ENCODE measurements around the gene PFDN2. TPM values are rescaled to one million over a fixed set of nuclear protein-coding genes. Genes with fewer than 3 reads are reported as not detected.

PFDN2 gene
- total and polyA plus RNA-seq, 2 of the 4 experiments (the other 2 are of a cell fraction) = 62.4 to 179 TPM

GRCh38 chr1:161115132-161115711 lies 2.6 kb downstream of the PFDN2 start:
- dilution Hi-C loops (cut with HindIII; ENCODE audit: low sequenced_read_pairs, unreplicated experiment) = no loop called here
- Histone ChIP-seq H2BK120ac (ENCODE audit: low read depth, low read length) (no peak overlapping the region), H4K5ac (ENCODE audit: low read depth, low read length) (no peak overlapping the region), H2AK9ac (replicated peaks; ENCODE audit: low read depth, low read length, poor library complexity) (peak overlapping the region; percentile 28), H3K27me3 (ENCODE audit: control insufficient read depth, insufficient read depth, low read length) (no peaks in the 10 kb centered on the region), H2BK5ac (ENCODE audit: low read depth, low read length, poor library complexity, severe bottlenecking) (peak overlapping the region; percentile 66), H3K18ac (ENCODE audit: low read depth, low read length) (no peak overlapping the region), H3K79me1 (ENCODE audit: low read depth in 1 of 2, low read length in 2 of 2) (peaks cover 28 to 83% of the 10 kb centered on the region in 2 experiments), H4K8ac (ENCODE audit: low read depth in 2 of 2, low read length in 2 of 2) (0 out of 4 replicates have a peak overlapping the region, but pooled peaks of 1 of the 2 experiments have one; percentile 36), H3K9ac (ENCODE audit: low read depth, low read length) (no peak overlapping the region), H3K9me3 (ENCODE audit: control insufficient read depth, insufficient read depth, low read length) (no peaks in the 10 kb centered on the region), H3K56ac (ENCODE audit: extremely low read depth, insufficient read depth, low read length) (no peak overlapping the region), H3K4ac (ENCODE audit: low read depth, low read length) (no peak overlapping the region), H2AK5ac (ENCODE audit: low read depth, low read length) (peak overlapping the region; percentile 15; the same call in 1 of the 2 replicates), H4K91ac (ENCODE audit: insufficient read depth, low read depth, low read length) (no peak overlapping the region), H3K9me1 (ENCODE audit: insufficient read depth, low read length) (peaks cover 30% of the 10 kb centered on the region), H3K4me3 (ENCODE audit: insufficient read depth, low read depth, low read length) (no peak overlapping the region), H3K36me3 (ENCODE audit: control insufficient read depth, insufficient read depth, low read length) (peaks cover 7% of the 10 kb centered on the region), H2AFZ (replicated peaks; ENCODE audit: low read length, poor library complexity) (no peak overlapping the region), H2BK15ac (ENCODE audit: low read depth, low read length) (no peak overlapping the region), H3K4me2 (ENCODE audit: low read depth, low read length) (peak overlapping the region; percentile 42; the same call in 1 of the 2 replicates), H2BK20ac (ENCODE audit: low read depth, low read length) (no peak overlapping the region), H3K23ac (ENCODE audit: low read depth, low read length) (peak overlapping the region; percentile 18; the same call in 1 of the 2 replicates), H3K14ac (replicated peaks; ENCODE audit: low read depth, low read length) (0 out of 2 replicates have a peak overlapping the region, but pooled peaks have one; percentile 3), H4K20me1 (ENCODE audit: insufficient read depth, low read length) (peaks cover 46% of the 10 kb centered on the region), H3K4me1 (ENCODE audit: control insufficient read depth, insufficient read depth, low read length) (peaks cover 16% of the 10 kb centered on the region), H3K27ac (ENCODE audit: insufficient read depth, low read length) (no peak overlapping the region)
- CTCF ChIA-PET = interaction anchor here (0.6 kb wide), 1 partner anchor 124 kb away, joined by 3 read pairs; no protein-coding TSS in a partner anchor
- TF ChIP-seq SMC3 (IDR thresholded peaks at IDR 0.05; ENCODE audit: low read depth, low read length) = no peak
- TF ChIP-seq FOS (IDR thresholded peaks at IDR 0.05; ENCODE audit: low read depth, low read length) = 0 out of 2 replicates have a peak, but pooled peaks have one; percentile 35
- TF ChIP-seq, protein P1, sequence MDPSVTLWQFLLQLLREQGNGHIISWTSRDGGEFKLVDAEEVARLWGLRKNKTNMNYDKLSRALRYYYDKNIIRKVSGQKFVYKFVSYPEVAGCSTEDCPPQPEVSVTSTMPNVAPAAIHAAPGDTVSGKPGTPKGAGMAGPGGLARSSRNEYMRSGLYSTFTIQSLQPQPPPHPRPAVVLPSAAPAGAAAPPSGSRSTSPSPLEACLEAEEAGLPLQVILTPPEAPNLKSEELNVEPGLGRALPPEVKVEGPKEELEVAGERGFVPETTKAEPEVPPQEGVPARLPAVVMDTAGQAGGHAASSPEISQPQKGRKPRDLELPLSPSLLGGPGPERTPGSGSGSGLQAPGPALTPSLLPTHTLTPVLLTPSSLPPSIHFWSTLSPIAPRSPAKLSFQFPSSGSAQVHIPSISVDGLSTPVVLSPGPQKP (IDR thresholded peaks at IDR 0.05; ENCODE audit: borderline replicate concordance, low read depth, low read length) = no peak
- 0 out of 2 replicates have a peak, but pooled peaks have one; percentile 18 for TF ChIP-seq BHLHE40 (IDR thresholded peaks at IDR 0.05; ENCODE audit: low read depth, low read length)
- peak; percentile 86 for TF ChIP-seq CEBPB (IDR thresholded peaks at IDR 0.05; ENCODE audit: low read depth, low read length)
- POLR2A ChIA-PET (ENCODE audit: unreplicated experiment) = no interaction called here
- ATAC-seq (ENCODE audit: low read depth) (no peak), DNase-seq (peak; percentile 94)
- in situ Hi-C loops (cut with MboI; ENCODE audit: low sequenced_read_pairs) = no loop called here
- intact Hi-C loops (cut with micrococcal nuclease) = no loop called here
- WGBS, 2 experiments (ENCODE audit: extremely low coverage in 2 of 2, insufficient read length in 1 of 2) = 85% methylated on average over 7 of the region's 12 CpGs; no CpG with 5 or more reads in 1 of the 2 experiments
- BruUV-seq (replicated peaks) = no TSS peak
